Measurements from ENCODE around the gene ESPN. TPM values are rescaled to one million over a fixed set of nuclear protein-coding genes. Genes with fewer than 3 reads are reported as not detected.
A peak's percentile ranks its signal among the peaks of the same experiment; 100 is the strongest.

The ESPN gene
- total RNA-seq, 4 donors from 2014 or later, result 14.5 to 22.2 (median 18.6) TPM

- Histone ChIP-seq H3K4me3 (peak overlapping the region in 1 of 4 donors; percentile 28), H3K4me1 (peaks cover 10 to 45% (median 15%) of the 10 kb centered on the region in 3 donors), H3K27ac (peak overlapping the region; percentile 91 to 93 (median 92)), H3K9me3 (no peaks in the 10 kb centered on the region), H3K36me3 (peaks cover 30 to 94% (median 37%) of the 10 kb centered on the region in 3 donors), H3K27me3 (no peaks in the 10 kb centered on the region)
- intact Hi-C loops (cut with DNase I), result no loop called here
- TF ChIP-seq POLR2A (IDR thresholded peaks at IDR 0.05), result peak in 1 of 4 donors; percentile 13
- no peak for TF ChIP-seq CTCF (IDR thresholded peaks at IDR 0.05)
- DNase-seq, result no peak
- WGBS, 2 donors, result 60% methylated on average over 1 of the region's 7 CpGs; no CpG with 5 or more reads in 1 of the 2 donors
These were observed 47.4 kb downstream of the ESPN start for GRCh38 chr1:6471970-6472368.

- Histone ChIP-seq H3K4me3 (no peak overlapping the region), H3K27me3 (no peaks in the 10 kb centered on the region), H3K9me3 (no peaks in the 10 kb centered on the region), H3K4me1 (peaks cover 10 to 45% (median 15%) of the 10 kb centered on the region in 3 donors), H3K27ac (peak overlapping the region; percentile 91 to 93 (median 92)), H3K36me3 (peaks cover 27 to 94% (median 36%) of the 10 kb centered on the region in 3 donors)
- 43 to 67% methylated on average over 1 to 3 of the region's 10 CpGs for WGBS, 2 donors
- DNase-seq, result no peak
- intact Hi-C loops (cut with DNase I), result no loop called here
- TF ChIP-seq POLR2A (IDR thresholded peaks at IDR 0.05), result no peak
- TF ChIP-seq CTCF (IDR thresholded peaks at IDR 0.05), result peak in 4 of 6 experiments; percentile 25 to 55 (median 40)
These were observed 47.8 kb downstream of the ESPN start for GRCh38 chr1:6472391-6472790.

DNA sequence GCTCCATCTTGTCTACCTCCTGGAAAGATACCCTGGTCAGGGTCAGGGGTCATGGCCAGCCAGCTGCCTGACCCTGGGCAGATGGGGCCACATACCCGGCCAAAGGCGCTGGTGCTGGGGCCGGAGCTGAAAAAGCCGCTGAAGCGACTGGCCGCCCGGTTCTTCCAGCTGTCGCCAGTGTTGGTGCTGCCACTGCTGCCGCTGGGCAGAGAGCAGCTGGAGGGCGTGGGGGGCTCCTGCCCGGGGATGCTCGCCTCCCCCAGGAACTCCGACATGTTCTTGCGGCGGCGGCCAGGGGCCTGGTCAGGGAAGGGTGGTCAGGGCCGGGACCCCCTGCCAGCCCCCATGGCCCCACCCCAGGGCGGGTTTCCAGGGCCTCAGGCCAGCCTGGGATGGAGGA, 48.6 kb downstream of the ESPN start:
- H3K9me3 ChIP-seq, result no peaks in the 10 kb centered on the region
- DNase-seq, result no peak
- H3K4me1 ChIP-seq, result peaks cover 10 to 45% (median 15%) of the 10 kb centered on the region in 3 donors
- no peak overlapping the region for H3K4me3 ChIP-seq
- intact Hi-C loops (cut with DNase I), result no loop called here
- TF ChIP-seq POLR2A (IDR thresholded peaks at IDR 0.05) (no peak), CTCF (IDR thresholded peaks at IDR 0.05) (no peak)
- peaks cover 21 to 94% (median 29%) of the 10 kb centered on the region in 3 donors for H3K36me3 ChIP-seq
- H3K27ac ChIP-seq, result peak overlapping the region; percentile 91 to 93 (median 92)
- no CpG with 5 or more reads among the region's 18 CpGs for WGBS, 2 donors
- H3K27me3 ChIP-seq, result no peaks in the 10 kb centered on the region

- WGBS, 2 donors, result 50 to 80% methylated on average over 2 to 3 of the region's 33 CpGs
- DNase-seq, result no peak
- H3K4me1 ChIP-seq, result peaks cover 10 to 53% (median 15%) of the 10 kb centered on the region in 3 donors
- intact Hi-C loops (cut with DNase I), result no loop called here
- H3K27me3 ChIP-seq, result no peaks in the 10 kb centered on the region
- no peak overlapping the region for H3K4me3 ChIP-seq
- no peaks in the 10 kb centered on the region for H3K9me3 ChIP-seq
- peak overlapping the region in 1 of 4 donors; percentile 93 for H3K27ac ChIP-seq
- TF ChIP-seq POLR2A (IDR thresholded peaks at IDR 0.05) (no peak), CTCF (IDR thresholded peaks at IDR 0.05) (no peak)
- peaks cover 19 to 84% (median 21%) of the 10 kb centered on the region in 3 donors for H3K36me3 ChIP-seq
These were observed 49.6 kb downstream of the ESPN start for GRCh38 chr1:6473974-6474814.

DNA sequence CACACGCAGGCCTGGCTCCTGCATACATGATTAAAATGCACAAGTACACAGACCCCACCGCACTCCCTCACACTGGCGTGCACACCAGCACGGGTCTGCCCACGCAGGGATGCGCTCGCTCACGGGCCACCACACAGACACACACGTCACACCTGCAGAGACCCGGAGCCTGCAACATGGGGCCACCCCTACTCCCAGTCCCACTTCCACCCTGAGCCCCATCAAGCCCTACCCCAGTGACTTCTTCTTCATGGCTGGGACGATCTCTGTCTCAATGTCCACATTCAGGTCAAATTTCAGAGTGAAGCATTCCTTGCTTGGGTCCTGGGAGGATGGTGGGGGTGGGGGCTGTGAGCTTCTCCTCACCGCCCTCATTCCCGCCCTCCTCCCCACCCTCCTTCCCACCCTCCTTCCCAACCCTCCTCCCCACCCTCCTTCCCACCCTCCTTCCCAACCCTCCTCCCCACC, 50.3 kb downstream of the ESPN start:
- DNase-seq, result no peak

More for the DNA sequence above, 50.3 kb downstream of the ESPN start:
- WGBS, 2 donors, result 71 to 92% methylated on average over 5 to 7 of the region's 13 CpGs
- Histone ChIP-seq H3K9me3 (no peaks in the 10 kb centered on the region), H3K27me3 (no peaks in the 10 kb centered on the region), H3K36me3 (peaks cover 13 to 78% (median 14%) of the 10 kb centered on the region in 3 donors), H3K4me1 (peaks cover 10 to 53% (median 15%) of the 10 kb centered on the region in 3 donors), H3K27ac (peak overlapping the region in 1 of 4 donors; percentile 11), H3K4me3 (no peak overlapping the region)
- intact Hi-C loops (cut with DNase I), result no loop called here
- TF ChIP-seq CTCF (IDR thresholded peaks at IDR 0.05), result no peak
- no peak for TF ChIP-seq POLR2A (IDR thresholded peaks at IDR 0.05)

Measured in esophagus squamous epithelium (tissue), 5 donors.